T-helper 22 cell (primary cell): ENCODE results near the gene NRARP.
"Not testable (repeated sequence)": the region's sequence is repeated elsewhere in the genome, so short reads cannot be mapped to it uniquely, and the experiment has no call there.

Source experiments
- DNase-seq: peaks from one replicate; pipeline ENCODE4 v3.0.0-alpha.2; 2020; ENCODE audit warnings: low read depth

NRARP gene

GRCh38 chr9:137276473-137277328, 25.4 kb downstream of the NRARP start:
- DNase-seq = no peak

- DNase-seq = no peak
These were observed 26.2 kb downstream of the NRARP start for GRCh38 chr9:137275588-137276472.

GRCh38 chr9:137275203-137275587, 26.9 kb downstream of the NRARP start:
- DNase-seq = no peak

- DNase-seq = no peak
These were observed 28.3 kb downstream of the NRARP start for GRCh38 chr9:137273611-137274320.

GRCh38 chr9:137273095-137273490, 29.0 kb downstream of the NRARP start:
- DNase-seq = no peak

- no peak for DNase-seq
These were observed 29.6 kb downstream of the NRARP start for GRCh38 chr9:137272241-137273094.

- no peak for DNase-seq
These were observed 30.4 kb downstream of the NRARP start for GRCh38 chr9:137271696-137272076.

GRCh38 chr9:137270929-137271695, 31.0 kb downstream of the NRARP start:
- no peak for DNase-seq

- DNase-seq = no peak
These were observed 32.8 kb downstream of the NRARP start for GRCh38 chr9:137269231-137269772.

GRCh38 chr9:137268538-137269201, 33.4 kb downstream of the NRARP start:
- no peak for DNase-seq

- DNase-seq = no peak
These were observed 34.1 kb downstream of the NRARP start for GRCh38 chr9:137267933-137268355.

- DNase-seq = no peak
These were observed 35.3 kb downstream of the NRARP start for GRCh38 chr9:137266585-137267453.

- DNase-seq = no peak
These were observed 35.9 kb downstream of the NRARP start for GRCh38 chr9:137266162-137266527.

GRCh38 chr9:137265496-137266161, 36.4 kb downstream of the NRARP start:
- DNase-seq = no peak

- no peak for DNase-seq
These were observed 38.0 kb downstream of the NRARP start for GRCh38 chr9:137264067-137264466.

GRCh38 chr9:137263506-137263905, 38.6 kb downstream of the NRARP start:
- DNase-seq = no peak

GRCh38 chr9:137262909-137263285, 39.2 kb downstream of the NRARP start:
- DNase-seq = no peak

- DNase-seq = not testable (repeated sequence)
These were observed 39.7 kb downstream of the NRARP start for GRCh38 chr9:137262173-137262908.
